ENCODE data around the gene ADAMTS18. TPM values are rescaled to one million over a fixed set of nuclear protein-coding genes. Genes with fewer than 3 reads are reported as not detected.

Gene ADAMTS18, protein sequence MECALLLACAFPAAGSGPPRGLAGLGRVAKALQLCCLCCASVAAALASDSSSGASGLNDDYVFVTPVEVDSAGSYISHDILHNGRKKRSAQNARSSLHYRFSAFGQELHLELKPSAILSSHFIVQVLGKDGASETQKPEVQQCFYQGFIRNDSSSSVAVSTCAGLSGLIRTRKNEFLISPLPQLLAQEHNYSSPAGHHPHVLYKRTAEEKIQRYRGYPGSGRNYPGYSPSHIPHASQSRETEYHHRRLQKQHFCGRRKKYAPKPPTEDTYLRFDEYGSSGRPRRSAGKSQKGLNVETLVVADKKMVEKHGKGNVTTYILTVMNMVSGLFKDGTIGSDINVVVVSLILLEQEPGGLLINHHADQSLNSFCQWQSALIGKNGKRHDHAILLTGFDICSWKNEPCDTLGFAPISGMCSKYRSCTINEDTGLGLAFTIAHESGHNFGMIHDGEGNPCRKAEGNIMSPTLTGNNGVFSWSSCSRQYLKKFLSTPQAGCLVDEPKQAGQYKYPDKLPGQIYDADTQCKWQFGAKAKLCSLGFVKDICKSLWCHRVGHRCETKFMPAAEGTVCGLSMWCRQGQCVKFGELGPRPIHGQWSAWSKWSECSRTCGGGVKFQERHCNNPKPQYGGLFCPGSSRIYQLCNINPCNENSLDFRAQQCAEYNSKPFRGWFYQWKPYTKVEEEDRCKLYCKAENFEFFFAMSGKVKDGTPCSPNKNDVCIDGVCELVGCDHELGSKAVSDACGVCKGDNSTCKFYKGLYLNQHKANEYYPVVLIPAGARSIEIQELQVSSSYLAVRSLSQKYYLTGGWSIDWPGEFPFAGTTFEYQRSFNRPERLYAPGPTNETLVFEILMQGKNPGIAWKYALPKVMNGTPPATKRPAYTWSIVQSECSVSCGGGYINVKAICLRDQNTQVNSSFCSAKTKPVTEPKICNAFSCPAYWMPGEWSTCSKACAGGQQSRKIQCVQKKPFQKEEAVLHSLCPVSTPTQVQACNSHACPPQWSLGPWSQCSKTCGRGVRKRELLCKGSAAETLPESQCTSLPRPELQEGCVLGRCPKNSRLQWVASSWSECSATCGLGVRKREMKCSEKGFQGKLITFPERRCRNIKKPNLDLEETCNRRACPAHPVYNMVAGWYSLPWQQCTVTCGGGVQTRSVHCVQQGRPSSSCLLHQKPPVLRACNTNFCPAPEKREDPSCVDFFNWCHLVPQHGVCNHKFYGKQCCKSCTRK (N-terminal part only)
- under 1 TPM in 3 of 4 donors, not detected in 1; 0.20 to 0.79 (median 0.27) TPM for total RNA-seq

GRCh38 chr16:77434530-77435271, at the start of gene ADAMTS18:
TSS of gene ADAMTS18 (minus strand) at chr16:77435034. CDS start at chr16:77434695, 339 bp downstream.
- TF ChIP-seq POLR2AphosphoS5 (IDR thresholded peaks at IDR 0.05): no peak
- TF ChIP-seq EP300 (IDR thresholded peaks at IDR 0.05; ENCODE audit: low read depth): no peak
- TF ChIP-seq, protein P1, sequence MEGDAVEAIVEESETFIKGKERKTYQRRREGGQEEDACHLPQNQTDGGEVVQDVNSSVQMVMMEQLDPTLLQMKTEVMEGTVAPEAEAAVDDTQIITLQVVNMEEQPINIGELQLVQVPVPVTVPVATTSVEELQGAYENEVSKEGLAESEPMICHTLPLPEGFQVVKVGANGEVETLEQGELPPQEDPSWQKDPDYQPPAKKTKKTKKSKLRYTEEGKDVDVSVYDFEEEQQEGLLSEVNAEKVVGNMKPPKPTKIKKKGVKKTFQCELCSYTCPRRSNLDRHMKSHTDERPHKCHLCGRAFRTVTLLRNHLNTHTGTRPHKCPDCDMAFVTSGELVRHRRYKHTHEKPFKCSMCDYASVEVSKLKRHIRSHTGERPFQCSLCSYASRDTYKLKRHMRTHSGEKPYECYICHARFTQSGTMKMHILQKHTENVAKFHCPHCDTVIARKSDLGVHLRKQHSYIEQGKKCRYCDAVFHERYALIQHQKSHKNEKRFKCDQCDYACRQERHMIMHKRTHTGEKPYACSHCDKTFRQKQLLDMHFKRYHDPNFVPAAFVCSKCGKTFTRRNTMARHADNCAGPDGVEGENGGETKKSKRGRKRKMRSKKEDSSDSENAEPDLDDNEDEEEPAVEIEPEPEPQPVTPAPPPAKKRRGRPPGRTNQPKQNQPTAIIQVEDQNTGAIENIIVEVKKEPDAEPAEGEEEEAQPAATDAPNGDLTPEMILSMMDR (IDR thresholded peaks at IDR 0.05): no peak
- no peak for TF ChIP-seq POLR2A (IDR thresholded peaks at IDR 0.05)
- Histone ChIP-seq H3K36me3 (no peaks in the 10 kb centered on the region), H3K4me1 (peaks cover 0 to 3% (median 0%) of the 10 kb centered on the region in 4 donors), H3K27me3 (peaks cover 57% of the 10 kb centered on the region), H3K4me3 (no peak within 1 kb of the TSS), H3K27ac (no peak within 1 kb of the TSS), H3K9me3 (no peaks in the 10 kb centered on the region)
- intact Hi-C loops (cut with DNase I; ENCODE audit: low total_unique reads): no loop called here
- WGBS, 2 donors (ENCODE audit: low coverage in 1 of 2): 10% methylated on average over 39 of the region's 92 CpGs; no CpG with 5 or more reads in 1 of the 2 donors
- in situ Hi-C loops (cut with MboI; ENCODE audit: low pct_ligation_motif_present in 1 of 4, low pct_unique_long_range_greater_than_20kb in 1 of 4, low sequenced_read_pairs in 3 of 4): no loop called here
- DNase-seq: no peak

GRCh38 chr16:77480681-77481315, 46.0 kb upstream of the ADAMTS18 start:
- H3K4me3 ChIP-seq: no peak overlapping the region
- in situ Hi-C loops (cut with MboI; ENCODE audit: low pct_ligation_motif_present in 1 of 4, low pct_unique_long_range_greater_than_20kb in 1 of 4, low sequenced_read_pairs in 3 of 4): no loop called here

GRCh38 chr16:77472262-77472661, 37.4 kb upstream of the ADAMTS18 start:
- in situ Hi-C loops (cut with MboI; ENCODE audit: low pct_ligation_motif_present in 1 of 4, low pct_unique_long_range_greater_than_20kb in 1 of 4, low sequenced_read_pairs in 3 of 4) (no loop called here), intact Hi-C loops (cut with DNase I; ENCODE audit: low total_unique reads) (no loop called here)
- no peaks in the 10 kb centered on the region for H3K4me1 ChIP-seq
- no peaks in the 10 kb centered on the region for H3K36me3 ChIP-seq
- no peak overlapping the region for H3K4me3 ChIP-seq
- DNase-seq: no peak
- H3K27ac ChIP-seq: no peak overlapping the region
- H3K27me3 ChIP-seq: no peaks in the 10 kb centered on the region
- WGBS, 2 donors (ENCODE audit: low coverage in 1 of 2): 71 to 89% methylated on average over 1 of the region's 1 CpG
- H3K9me3 ChIP-seq: no peaks in the 10 kb centered on the region
- TF ChIP-seq POLR2A (IDR thresholded peaks at IDR 0.05) (no peak), POLR2AphosphoS5 (IDR thresholded peaks at IDR 0.05) (no peak), EP300 (IDR thresholded peaks at IDR 0.05; ENCODE audit: low read depth) (no peak)
- TF ChIP-seq, protein P1 (IDR thresholded peaks at IDR 0.05): no peak

More at GRCh38 chr16:77480681-77481315, 46.0 kb upstream of the ADAMTS18 start:
- WGBS, 2 donors (ENCODE audit: low coverage in 1 of 2): 80% methylated on average over 3 of the region's 3 CpGs; no CpG with 5 or more reads in 1 of the 2 donors
- no peak for DNase-seq
- intact Hi-C loops (cut with DNase I; ENCODE audit: low total_unique reads): no loop called here
- no peaks in the 10 kb centered on the region for H3K27me3 ChIP-seq
- TF ChIP-seq POLR2A (IDR thresholded peaks at IDR 0.05) (no peak), POLR2AphosphoS5 (IDR thresholded peaks at IDR 0.05) (no peak), EP300 (IDR thresholded peaks at IDR 0.05; ENCODE audit: low read depth) (no peak)
- H3K27ac ChIP-seq: no peak overlapping the region
- no peaks in the 10 kb centered on the region for H3K36me3 ChIP-seq
- H3K4me1 ChIP-seq: no peaks in the 10 kb centered on the region
- no peaks in the 10 kb centered on the region for H3K9me3 ChIP-seq

DNA sequence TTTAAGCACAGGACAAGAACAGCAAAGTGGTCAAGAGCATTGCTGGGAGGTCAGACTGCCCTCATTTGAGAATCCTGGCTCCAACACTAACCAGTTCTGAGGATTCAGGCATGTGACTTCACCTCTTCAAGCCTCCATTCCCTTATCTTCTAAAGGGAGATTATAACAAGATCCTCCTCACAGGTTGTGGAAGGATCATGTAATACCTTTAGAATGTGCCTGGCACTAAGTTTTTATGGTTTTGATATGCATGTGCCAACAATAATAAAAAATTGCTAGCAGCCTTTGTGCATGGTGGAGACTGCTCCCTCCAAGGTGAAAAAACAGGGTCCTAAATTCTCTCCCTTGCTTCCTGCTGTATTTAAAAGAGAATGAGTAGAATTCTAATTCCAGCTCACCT, 36.0 kb upstream of the ADAMTS18 start:
- Histone ChIP-seq H3K4me1 (no peaks in the 10 kb centered on the region), H3K36me3 (no peaks in the 10 kb centered on the region), H3K27ac (no peak overlapping the region), H3K27me3 (no peaks in the 10 kb centered on the region), H3K4me3 (no peak overlapping the region), H3K9me3 (no peaks in the 10 kb centered on the region)
- TF ChIP-seq, protein P1 (IDR thresholded peaks at IDR 0.05): no peak
- TF ChIP-seq EP300 (IDR thresholded peaks at IDR 0.05; ENCODE audit: low read depth) (no peak), POLR2AphosphoS5 (IDR thresholded peaks at IDR 0.05) (no peak), POLR2A (IDR thresholded peaks at IDR 0.05) (no peak)
- intact Hi-C loops (cut with DNase I; ENCODE audit: low total_unique reads) (no loop called here), in situ Hi-C loops (cut with MboI; ENCODE audit: low pct_ligation_motif_present in 1 of 4, low pct_unique_long_range_greater_than_20kb in 1 of 4, low sequenced_read_pairs in 3 of 4) (no loop called here)
- no peak for DNase-seq
